Stomach (tissue), 9 donors: ENCODE data around the gene SEPTIN1. TPM values are rescaled to one million over a fixed set of nuclear protein-coding genes. Genes with fewer than 3 reads are reported as not detected.

ENCODE experiments used
- DNase-seq, 2 donors: peaks; one replicate each; pipeline versions ENCODE4 v3.0.0 to v3.0.0-alpha.2; 2013 to 2019
- H3K27ac ChIP-seq, 5 donors: fragments of 200-600 bp in 4 of 5; sonication (generic) in 4 of 5; one replicate each; pipeline ENCODE4 v1.5.1; 2013 to 2019; ENCODE audit warnings: mild to moderate bottlenecking in 1 of 5, moderate library complexity in 1 of 5
- H3K27me3 ChIP-seq, 3 donors: fragments of 200-600 bp; sonication (generic); one replicate each; pipeline ENCODE4 v1.5.1; 2017 to 2019; ENCODE audit warnings: mixed run types in 1 of 3
- H3K36me3 ChIP-seq, 4 donors: fragments of 200-600 bp; sonication (generic); 1 replicate in 3 of 4; 2 replicates in 1 of 4; pipeline ENCODE4 v1.5.1; 2016 to 2019
- H3K4me1 ChIP-seq, 4 donors: fragments of 200-600 bp; sonication (generic); one replicate each; pipeline ENCODE4 v1.5.1; 2016 to 2019
- H3K4me3 ChIP-seq, 4 donors: fragments of 200-600 bp; sonication (generic) in 3 of 4; one replicate each; pipeline ENCODE4 v1.5.1; 2016 to 2019; ENCODE audit warnings: mild to moderate bottlenecking in 1 of 4
- H3K9me3 ChIP-seq, 4 donors: fragments of 200-600 bp; sonication (generic); one replicate each; pipeline ENCODE4 v1.5.1; 2016 to 2019
- EP300 ChIP-seq: sonication (generic); formaldehyde crosslinking; IDR thresholded peaks from one replicate; pipeline ENCODE4 v1.6.1; 2017; ENCODE audit warnings: antibody characterized with exemption
- POLR2A ChIP-seq, 4 donors: fragments of 450-650 bp; IDR thresholded peaks; one replicate each; pipeline ENCODE4 v1.6.1; 2016; ENCODE audit warnings: antibody characterized with exemption in 4 of 4, control low read depth in 2 of 4, mild to moderate bottlenecking in 1 of 4, moderate library complexity in 1 of 4
- POLR2AphosphoS5 ChIP-seq, 3 donors: sonication (generic); formaldehyde crosslinking; IDR thresholded peaks; one replicate each; pipeline ENCODE4 v1.6.1; 2016; ENCODE audit warnings: antibody characterized with exemption in 3 of 3
- WGBS, 5 donors: extraction: QIAGEN DNeasy Blood & Tissue Kit in 3 of 5; methylation state at CpG; one replicate each; pipeline versions ENCODE4 v1.1.5 to v1.1.7; 2013 to 2018; 5-methylcytosine and 5-hydroxymethylcytosine counted together
- intact Hi-C: fragments of 100-400 bp; cut with DNase I; formaldehyde crosslinking; loops from one replicate; pipeline ENCODE4 v1.15.1; 2023; ENCODE audit warnings: low total_unique reads
- polyA plus RNA-seq, 3 donors: library from polyadenylated mRNA; stranded (reverse); fragments of 200-250 nt; gene quantifications; one replicate each; pipeline ENCODE4 v1.2.3, GENCODE V29; 2013
- total RNA-seq, 5 donors: library from RNA; depleted of rRNA; stranded (reverse); fragments of >200 nt; gene quantifications; one replicate each; pipeline versions ENCODE4 v1.1.0 to v1.2.3, GENCODE V29; 2014 to 2016
- TF ChIP-seq, protein P1 (sequence below), 7 experiments: fragments of 450-650 bp in 4 of 7; fragments of 200-600 bp in 3 of 7; sonication (generic) in 3 of 7; IDR thresholded peaks; one replicate each; pipeline ENCODE4 v1.5.1; 2016 to 2019; ENCODE audit warnings: antibody characterized with exemption in 7 of 7, control low read depth in 2 of 7, mild to moderate bottlenecking in 1 of 7
- donor health status: healthy with polysubstance abuse.
- donor health status: Bipolar disorder and iron deficiency.
- donor health status: healthy.

SEPTIN1 gene
- total and polyA plus RNA-seq, 8 donors, result 0.72 to 10.5 (median 5.3) TPM; not detected in 1

DNA sequence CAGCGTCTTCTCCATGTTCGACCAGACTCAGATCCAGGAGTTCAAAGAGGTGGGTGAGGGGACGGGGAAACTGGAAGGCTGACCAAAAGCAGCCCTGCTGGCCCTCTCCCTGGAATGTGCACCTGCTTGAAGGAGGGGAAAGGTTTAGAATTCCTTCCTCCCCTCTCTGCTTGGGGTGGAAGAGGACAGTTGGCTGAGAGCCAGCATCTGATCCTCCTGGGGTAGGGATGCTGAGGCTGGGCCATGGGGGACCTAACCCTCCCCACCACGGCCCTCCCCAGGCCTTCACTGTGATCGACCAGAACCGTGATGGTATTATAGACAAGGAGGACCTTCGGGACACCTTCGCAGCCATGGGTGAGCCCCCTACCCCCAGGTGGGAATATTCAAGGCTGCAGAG is 6.5 kb downstream of the SEPTIN1 start:
- intact Hi-C loops, result no loop called here
- Histone ChIP-seq H3K36me3 (no peaks in the 10 kb centered on the region), H3K4me3 (no peak overlapping the region), H3K9me3 (no peaks in the 10 kb centered on the region), H3K27ac (peak overlapping the region in 2 of 5 donors; percentile 98 to 100), H3K4me1 (peaks cover 24 to 36% (median 30%) of the 10 kb centered on the region in 4 donors), H3K27me3 (no peaks in the 10 kb centered on the region)
- TF ChIP-seq, protein P1, sequence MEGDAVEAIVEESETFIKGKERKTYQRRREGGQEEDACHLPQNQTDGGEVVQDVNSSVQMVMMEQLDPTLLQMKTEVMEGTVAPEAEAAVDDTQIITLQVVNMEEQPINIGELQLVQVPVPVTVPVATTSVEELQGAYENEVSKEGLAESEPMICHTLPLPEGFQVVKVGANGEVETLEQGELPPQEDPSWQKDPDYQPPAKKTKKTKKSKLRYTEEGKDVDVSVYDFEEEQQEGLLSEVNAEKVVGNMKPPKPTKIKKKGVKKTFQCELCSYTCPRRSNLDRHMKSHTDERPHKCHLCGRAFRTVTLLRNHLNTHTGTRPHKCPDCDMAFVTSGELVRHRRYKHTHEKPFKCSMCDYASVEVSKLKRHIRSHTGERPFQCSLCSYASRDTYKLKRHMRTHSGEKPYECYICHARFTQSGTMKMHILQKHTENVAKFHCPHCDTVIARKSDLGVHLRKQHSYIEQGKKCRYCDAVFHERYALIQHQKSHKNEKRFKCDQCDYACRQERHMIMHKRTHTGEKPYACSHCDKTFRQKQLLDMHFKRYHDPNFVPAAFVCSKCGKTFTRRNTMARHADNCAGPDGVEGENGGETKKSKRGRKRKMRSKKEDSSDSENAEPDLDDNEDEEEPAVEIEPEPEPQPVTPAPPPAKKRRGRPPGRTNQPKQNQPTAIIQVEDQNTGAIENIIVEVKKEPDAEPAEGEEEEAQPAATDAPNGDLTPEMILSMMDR (IDR thresholded peaks at IDR 0.05), result no peak
- TF ChIP-seq POLR2A (IDR thresholded peaks at IDR 0.05), result no peak
- TF ChIP-seq EP300, result no peak
- DNase-seq, result no peak
- WGBS, 5 donors, result 88 to 95% (median 91%) methylated on average over 8 of the region's 8 CpGs

DNA sequence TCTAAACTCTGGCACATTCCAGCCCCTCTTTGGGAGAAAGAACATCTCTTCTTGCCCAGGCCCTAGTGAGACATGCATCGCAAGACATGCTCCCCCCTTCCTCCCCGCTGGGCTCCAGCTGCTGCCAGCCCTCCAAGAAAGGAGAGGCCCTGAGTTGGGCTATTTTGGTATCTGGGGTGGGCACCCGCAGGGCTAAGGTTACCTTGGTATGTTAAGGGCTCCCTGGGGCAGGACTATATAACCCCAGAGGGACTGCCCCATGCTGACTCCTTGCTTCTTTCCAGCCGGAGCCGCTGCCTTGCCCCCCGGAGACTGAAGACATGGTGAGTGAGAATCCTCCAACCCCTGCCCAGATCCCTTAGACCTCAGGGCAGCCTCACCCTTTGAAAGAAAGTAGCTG is 7.8 kb downstream of the SEPTIN1 start, which contains the start of gene MYL11:
Gene MYL11, plus strand, starts transcription at position 265 of the 400 bp plus-strand sequence. Its CDS starts 56 bp downstream, at position 321.
- TF ChIP-seq POLR2A (IDR thresholded peaks at IDR 0.05) (no peak), EP300 (no peak)
- WGBS, 5 donors, result 87 to 93% (median 93%) methylated on average over 6 of the region's 6 CpGs
- intact Hi-C loops, result no loop called here
- Histone ChIP-seq H3K27ac (no peak within 1 kb of the TSS), H3K27me3 (no peaks in the 10 kb centered on the region), H3K36me3 (no peaks in the 10 kb centered on the region), H3K4me3 (no peak within 1 kb of the TSS), H3K9me3 (no peaks in the 10 kb centered on the region), H3K4me1 (peaks cover 22 to 31% (median 25%) of the 10 kb centered on the region in 4 donors)
- no peak for DNase-seq

DNA sequence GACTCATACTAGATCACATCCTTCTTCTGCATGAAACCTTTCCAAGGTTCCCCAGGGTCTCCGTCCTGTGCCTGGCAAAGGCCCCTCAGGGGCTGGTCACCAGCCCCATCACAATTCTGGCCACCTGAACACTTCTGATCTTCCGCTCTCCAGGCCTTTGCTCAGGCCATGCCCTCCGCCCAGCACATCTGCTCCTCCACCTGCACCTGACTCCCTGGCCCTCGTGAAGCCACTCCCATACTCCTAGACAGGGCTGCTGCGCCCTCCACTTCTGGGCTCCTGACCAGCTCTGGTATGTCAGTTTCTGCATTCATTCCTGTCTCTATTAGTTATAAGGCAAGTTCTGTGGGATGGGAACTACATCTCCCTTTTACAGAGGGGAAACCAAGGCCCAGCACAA is 9.6 kb downstream of the SEPTIN1 start:
- intact Hi-C loops, result no loop called here
- TF ChIP-seq POLR2A (IDR thresholded peaks at IDR 0.05), result no peak
- TF ChIP-seq, protein P1 (IDR thresholded peaks at IDR 0.05), result no peak
- TF ChIP-seq POLR2AphosphoS5 (IDR thresholded peaks at IDR 0.05), result no peak
- TF ChIP-seq EP300, result no peak
- WGBS, 5 donors, result 81 to 89% (median 82%) methylated on average over 5 of the region's 5 CpGs
- H3K36me3 ChIP-seq, result no peaks in the 10 kb centered on the region
- no peak for DNase-seq
- H3K4me3 ChIP-seq, result no peak overlapping the region
- H3K27ac ChIP-seq, result peak overlapping the region in 1 of 5 donors; percentile 93
- no peaks in the 10 kb centered on the region for H3K9me3 ChIP-seq
- H3K27me3 ChIP-seq, result no peaks in the 10 kb centered on the region
- H3K4me1 ChIP-seq, result peaks cover 28 to 36% (median 34%) of the 10 kb centered on the region in 4 donors

DNA sequence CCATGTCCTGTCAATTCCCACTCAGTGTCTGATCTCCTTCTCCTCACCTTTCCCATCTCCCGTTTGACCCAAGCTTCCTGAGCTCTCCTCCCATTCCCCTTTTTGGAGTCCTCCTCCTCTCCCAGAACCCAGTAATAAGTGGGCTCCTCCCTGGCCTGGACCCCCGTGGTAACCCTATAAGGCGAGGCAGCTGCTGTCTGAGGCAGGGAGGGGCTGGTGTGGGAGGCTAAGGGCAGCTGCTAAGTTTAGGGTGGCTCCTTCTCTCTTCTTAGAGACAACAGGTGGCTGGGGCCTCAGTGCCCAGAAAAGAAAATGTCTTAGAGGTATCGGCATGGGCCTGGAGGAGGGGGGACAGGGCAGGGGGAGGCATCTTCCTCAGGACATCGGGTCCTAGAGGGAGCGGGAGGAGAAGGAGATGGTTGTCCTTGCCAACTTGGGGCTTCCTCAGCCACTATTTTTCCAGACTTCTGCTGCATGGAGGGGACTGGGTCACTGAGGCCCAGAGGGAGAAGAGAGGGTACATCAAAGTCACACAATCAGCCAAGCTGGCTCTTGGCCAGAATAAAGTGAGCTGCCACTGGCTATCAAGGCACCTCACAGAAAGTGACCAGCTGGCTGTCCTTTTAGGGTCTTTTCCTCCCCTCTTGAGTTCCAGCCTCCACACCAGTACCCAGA is 10.2 kb downstream of the SEPTIN1 start:
- no peaks in the 10 kb centered on the region for H3K9me3 ChIP-seq
- no peak for TF ChIP-seq POLR2AphosphoS5 (IDR thresholded peaks at IDR 0.05)
- TF ChIP-seq, protein P1 (IDR thresholded peaks at IDR 0.05), result no peak
- TF ChIP-seq POLR2A (IDR thresholded peaks at IDR 0.05), result no peak
- TF ChIP-seq EP300, result no peak

More for the DNA sequence above, 10.2 kb downstream of the SEPTIN1 start:
- Histone ChIP-seq H3K4me3 (no peak overlapping the region), H3K36me3 (no peaks in the 10 kb centered on the region), H3K4me1 (peaks cover 28 to 37% (median 34%) of the 10 kb centered on the region in 4 donors), H3K27me3 (no peaks in the 10 kb centered on the region), H3K27ac (peak overlapping the region in 4 of 5 donors; percentile 82 to 93 (median 90))
- WGBS, 5 donors, result 69 to 79% (median 74%) methylated on average over 6 of the region's 6 CpGs
- DNase-seq, result no peak
- intact Hi-C loops, result no loop called here
